ENCODE data around the gene METTL6. TPM values are rescaled to one million over a fixed set of nuclear protein-coding genes. Genes with fewer than 3 reads are reported as not detected.
"Not testable (repeated sequence)": the region's sequence is repeated elsewhere in the genome, so short reads cannot be mapped to it uniquely, and the experiment has no call there.

Gene METTL6
- total RNA-seq, 8 experiments from 2014 or later: 25.0 to 41.6 (median 25.5) TPM

GRCh38 chr3:15388335-15388734, 39.0 kb downstream of the METTL6 start:
- not testable (repeated sequence) for H3K27ac ChIP-seq; H3K4me3 ChIP-seq; ATAC-seq (replicated peaks in 6 of 8); H3K4me1 ChIP-seq (replicated peaks in 1 of 2)
- in situ Hi-C loops (cut with MboI; ENCODE audit: low pct_unique_long_range_greater_than_20kb in 2 of 9, low sequenced_read_pairs in 9 of 9, unreplicated experiment in 9 of 9): loop anchor here in 4 of 9 experiments (10.0 to 25.0 kb wide), 2 partner anchors 124 to 126 kb away; no protein-coding TSS in a partner anchor
- WGBS, 10 experiments: 89 to 100% (median 96%) methylated on average over 1 to 3 of the region's 3 CpGs; no CpG with 5 or more reads in 4 of the 10 experiments

DNA sequence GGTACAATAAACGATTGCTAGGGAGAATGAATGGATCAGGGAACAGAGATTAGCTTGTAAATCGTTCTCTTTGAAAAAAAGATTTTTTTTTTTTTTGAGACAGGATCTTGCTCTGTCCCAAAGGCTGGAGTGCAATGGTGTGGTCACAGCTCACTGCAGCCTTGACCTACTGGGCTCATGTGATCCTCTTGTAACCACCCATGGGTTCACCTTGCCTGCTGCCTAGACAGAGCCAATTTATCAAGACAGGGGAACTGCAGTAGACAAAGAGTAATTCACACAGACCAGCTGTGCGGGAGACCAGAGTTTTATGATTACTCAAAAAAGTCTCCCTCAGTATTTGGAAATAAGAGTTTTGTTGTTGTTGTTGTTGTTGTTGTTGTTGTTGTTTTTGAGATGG, 39.6 kb downstream of the METTL6 start:
- no peak for ATAC-seq (replicated peaks in 6 of 8)

DNA sequence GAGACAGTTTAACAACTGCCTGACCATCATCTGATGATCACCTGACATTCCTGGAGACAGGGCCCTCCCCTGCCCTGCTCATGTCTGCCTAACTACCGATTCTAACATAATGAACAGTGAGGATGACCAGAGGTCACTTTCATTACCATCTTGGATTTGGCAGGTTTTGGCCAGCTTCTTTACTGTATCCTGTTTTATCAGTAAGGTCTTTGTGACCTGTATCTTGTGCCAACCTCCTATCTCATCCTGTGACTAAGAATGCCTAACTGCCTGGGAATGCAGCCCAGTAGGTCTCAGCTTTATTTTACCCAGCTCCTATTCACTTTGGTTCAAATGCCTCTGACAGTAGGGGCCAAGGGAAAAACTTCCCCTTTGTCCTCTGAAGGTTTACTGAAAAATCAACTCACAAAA, 40.2 kb downstream of the METTL6 start:
- Histone ChIP-seq H3K4me1 (replicated peaks in 1 of 2) (no peaks in the 10 kb centered on the region), H3K4me3 (no peak overlapping the region), H3K27ac (no peak overlapping the region)
- in situ Hi-C loops (cut with MboI; ENCODE audit: low pct_unique_long_range_greater_than_20kb in 2 of 9, low sequenced_read_pairs in 9 of 9, unreplicated experiment in 9 of 9): loop anchor here in 4 of 9 experiments (10.0 to 25.0 kb wide), 2 partner anchors 122 to 125 kb away; no protein-coding TSS in a partner anchor
- ATAC-seq (replicated peaks in 6 of 8): no peak
- WGBS, 10 experiments: 60 to 100% (median 87%) methylated on average over 1 of the region's 1 CpG; no CpG with 5 or more reads in 6 of the 10 experiments

More for the DNA sequence above, 39.6 kb downstream of the METTL6 start:
- Histone ChIP-seq H3K27ac (no peak overlapping the region), H3K4me1 (replicated peaks in 1 of 2) (no peaks in the 10 kb centered on the region), H3K4me3 (no peak overlapping the region)
- 8 to 100% (median 86%) methylated on average over 1 to 3 of the region's 3 CpGs; no CpG with 5 or more reads in 1 of the 10 experiments for WGBS, 10 experiments
- in situ Hi-C loops (cut with MboI; ENCODE audit: low pct_unique_long_range_greater_than_20kb in 2 of 9, low sequenced_read_pairs in 9 of 9, unreplicated experiment in 9 of 9): loop anchor here in 4 of 9 experiments (10.0 to 25.0 kb wide), 2 partner anchors 123 to 125 kb away; no protein-coding TSS in a partner anchor

DNA sequence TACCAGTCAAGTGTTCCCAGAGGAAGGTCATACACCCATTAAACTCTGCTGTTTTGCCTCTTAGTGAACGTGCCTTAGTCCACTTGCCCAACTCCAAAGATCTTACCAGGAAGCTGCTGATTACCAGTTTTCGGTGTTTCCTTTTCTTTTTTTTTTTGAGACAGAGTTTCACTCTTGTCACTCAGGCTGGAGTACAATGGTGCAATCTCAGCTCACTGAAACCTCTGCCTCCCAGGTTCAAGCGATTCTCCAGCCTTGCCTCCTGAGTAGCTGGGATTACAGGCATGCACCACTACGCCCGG, 40.7 kb downstream of the METTL6 start:
- not testable (repeated sequence) for ATAC-seq (replicated peaks in 6 of 8)
- WGBS, 10 experiments: 10 to 100% (median 88%) methylated on average over 1 to 3 of the region's 5 CpGs; no CpG with 5 or more reads in 3 of the 10 experiments
- in situ Hi-C loops (cut with MboI; ENCODE audit: low pct_unique_long_range_greater_than_20kb in 2 of 9, low sequenced_read_pairs in 9 of 9, unreplicated experiment in 9 of 9): loop anchor here in 4 of 9 experiments (10.0 to 25.0 kb wide), 2 partner anchors 122 to 124 kb away; no protein-coding TSS in a partner anchor

DNA sequence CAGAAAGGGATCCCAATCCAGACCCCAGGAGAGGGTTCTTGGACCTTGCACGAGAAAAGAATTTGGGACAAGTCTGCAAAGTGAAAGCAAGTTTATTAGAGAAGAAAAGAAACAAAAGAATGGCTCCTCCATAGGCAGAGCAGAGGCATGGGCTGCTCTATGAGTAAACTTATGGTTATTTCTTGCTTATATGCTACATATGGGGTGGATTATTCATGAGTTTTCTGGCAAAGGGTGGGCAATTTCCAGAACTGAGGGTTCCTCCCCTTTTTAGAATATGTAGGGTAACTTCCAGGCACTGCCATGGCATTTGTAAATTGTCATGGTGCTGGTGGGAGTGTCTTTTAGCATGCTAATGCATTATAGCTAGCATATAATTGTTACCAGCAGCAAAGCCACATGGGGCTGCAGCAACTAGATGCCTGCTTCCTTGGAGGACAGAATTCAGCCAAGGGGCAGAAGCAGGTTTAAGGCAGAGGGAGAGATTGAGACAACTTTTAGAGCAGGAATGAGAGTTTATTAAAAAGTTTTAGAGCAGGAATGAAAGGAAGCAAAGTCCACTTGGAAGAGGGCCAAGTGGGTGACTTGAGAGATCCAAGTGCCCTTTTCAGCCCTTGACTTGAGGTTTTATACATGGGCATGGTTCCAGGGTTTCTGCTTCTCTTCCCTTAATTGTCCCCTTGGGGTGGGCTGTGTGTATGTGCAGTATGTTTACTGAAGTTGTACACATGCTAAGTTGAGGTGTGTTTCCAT, 41.3 kb downstream of the METTL6 start:
- in situ Hi-C loops (cut with MboI; ENCODE audit: low pct_unique_long_range_greater_than_20kb in 2 of 9, low sequenced_read_pairs in 9 of 9, unreplicated experiment in 9 of 9): loop anchor here in 4 of 9 experiments (10.0 to 25.0 kb wide), 2 partner anchors 121 to 124 kb away; no protein-coding TSS in a partner anchor
- Histone ChIP-seq H3K27ac (no peak overlapping the region), H3K4me3 (no peak overlapping the region), H3K4me1 (replicated peaks in 1 of 2) (no peaks in the 10 kb centered on the region)
- 0 to 100% (median 84%) methylated on average over 1 of the region's 1 CpG; no CpG with 5 or more reads in 2 of the 10 experiments for WGBS, 10 experiments
- peak in 3 of 8 experiments; percentile 82 to 94 (median 83) for ATAC-seq (replicated peaks in 6 of 8)

More for the DNA sequence above, 40.7 kb downstream of the METTL6 start:
- not testable (repeated sequence) for H3K27ac ChIP-seq; H3K4me3 ChIP-seq; H3K4me1 ChIP-seq (replicated peaks in 1 of 2)

DNA sequence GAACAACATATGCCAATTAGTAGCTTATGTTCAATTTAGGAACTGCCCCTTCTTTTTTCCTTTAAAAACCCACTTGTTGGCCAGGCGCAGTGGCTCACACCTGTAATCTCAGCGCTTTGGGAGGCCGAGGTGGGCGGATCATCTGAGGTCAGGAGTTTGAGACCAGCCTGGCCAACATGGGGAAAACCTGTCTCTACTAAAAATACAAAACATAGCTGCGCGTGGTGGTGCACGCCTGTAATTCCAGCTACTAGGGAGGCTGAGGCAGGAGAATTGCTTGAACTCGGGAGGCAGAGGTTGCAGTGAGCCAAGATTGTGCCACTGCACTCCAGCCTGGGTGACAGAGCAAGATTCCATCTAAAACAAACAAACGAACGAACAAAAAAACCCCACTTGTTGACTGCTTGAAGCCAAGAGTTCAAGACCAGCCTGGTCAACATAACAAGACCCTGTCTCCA, 42.1 kb downstream of the METTL6 start:
- not testable (repeated sequence) for H3K27ac ChIP-seq; H3K4me3 ChIP-seq; ATAC-seq (replicated peaks in 6 of 8); H3K4me1 ChIP-seq (replicated peaks in 1 of 2)
- WGBS, 10 experiments: 80 to 100% (median 100%) methylated on average over 1 to 10 of the region's 10 CpGs; no CpG with 5 or more reads in 3 of the 10 experiments
- in situ Hi-C loops (cut with MboI; ENCODE audit: low pct_unique_long_range_greater_than_20kb in 2 of 9, low sequenced_read_pairs in 9 of 9, unreplicated experiment in 9 of 9): loop anchor here in 4 of 9 experiments (10.0 to 25.0 kb wide), 2 partner anchors 120 to 123 kb away; no protein-coding TSS in a partner anchor

- 50 to 100% (median 83%) methylated on average over 1 to 4 of the region's 4 CpGs; no CpG with 5 or more reads in 2 of the 10 experiments for WGBS, 10 experiments
- Histone ChIP-seq H3K4me3 (no peak overlapping the region), H3K4me1 (replicated peaks in 1 of 2) (no peaks in the 10 kb centered on the region), H3K27ac (no peak overlapping the region)
- in situ Hi-C loops (cut with MboI; ENCODE audit: low pct_unique_long_range_greater_than_20kb in 2 of 9, low sequenced_read_pairs in 9 of 9, unreplicated experiment in 9 of 9): loop anchor here in 4 of 9 experiments (10.0 to 25.0 kb wide), 2 partner anchors 120 to 122 kb away; no protein-coding TSS in a partner anchor
- ATAC-seq (replicated peaks in 6 of 8): peak in 2 of 8 experiments; percentile 4
These were observed 42.7 kb downstream of the METTL6 start for GRCh38 chr3:15384510-15385237.

DNA sequence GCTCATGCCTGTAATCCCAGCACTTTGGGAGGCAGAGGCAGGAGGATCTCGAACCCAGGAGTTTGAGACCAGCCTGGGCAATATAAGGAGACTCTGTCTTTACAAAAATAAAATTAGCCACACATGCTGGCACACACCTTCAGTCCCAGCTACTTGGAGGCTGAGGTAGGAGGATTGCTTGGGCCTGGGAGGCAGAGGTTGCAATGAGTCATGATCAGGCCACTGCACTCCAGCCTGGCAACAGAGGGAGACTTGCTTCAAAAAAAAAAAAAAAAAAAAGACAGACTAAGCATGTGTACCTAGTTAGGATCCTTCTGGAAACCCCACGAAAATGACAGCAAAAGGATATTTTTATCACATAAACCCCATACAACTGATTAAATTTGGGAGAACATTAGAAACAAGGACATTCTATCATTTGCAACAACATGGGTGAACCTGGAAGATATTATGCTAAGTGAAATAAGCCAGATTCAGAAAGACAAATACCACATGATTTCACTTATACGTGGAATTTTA, 44.9 kb downstream of the METTL6 start:
- Histone ChIP-seq H3K4me1 (replicated peaks in 1 of 2) (no peaks in the 10 kb centered on the region), H3K27ac (no peak overlapping the region), H3K4me3 (no peak overlapping the region)
- no peak for ATAC-seq (replicated peaks in 6 of 8)
- 20 to 94% (median 60%) methylated on average over 1 to 3 of the region's 3 CpGs; no CpG with 5 or more reads in 1 of the 10 experiments for WGBS, 10 experiments
- in situ Hi-C loops (cut with MboI; ENCODE audit: low pct_unique_long_range_greater_than_20kb in 2 of 9, low sequenced_read_pairs in 9 of 9, unreplicated experiment in 9 of 9): loop anchor here in 4 of 9 experiments (10.0 to 25.0 kb wide), 2 partner anchors 118 to 120 kb away; no protein-coding TSS in a partner anchor

DNA sequence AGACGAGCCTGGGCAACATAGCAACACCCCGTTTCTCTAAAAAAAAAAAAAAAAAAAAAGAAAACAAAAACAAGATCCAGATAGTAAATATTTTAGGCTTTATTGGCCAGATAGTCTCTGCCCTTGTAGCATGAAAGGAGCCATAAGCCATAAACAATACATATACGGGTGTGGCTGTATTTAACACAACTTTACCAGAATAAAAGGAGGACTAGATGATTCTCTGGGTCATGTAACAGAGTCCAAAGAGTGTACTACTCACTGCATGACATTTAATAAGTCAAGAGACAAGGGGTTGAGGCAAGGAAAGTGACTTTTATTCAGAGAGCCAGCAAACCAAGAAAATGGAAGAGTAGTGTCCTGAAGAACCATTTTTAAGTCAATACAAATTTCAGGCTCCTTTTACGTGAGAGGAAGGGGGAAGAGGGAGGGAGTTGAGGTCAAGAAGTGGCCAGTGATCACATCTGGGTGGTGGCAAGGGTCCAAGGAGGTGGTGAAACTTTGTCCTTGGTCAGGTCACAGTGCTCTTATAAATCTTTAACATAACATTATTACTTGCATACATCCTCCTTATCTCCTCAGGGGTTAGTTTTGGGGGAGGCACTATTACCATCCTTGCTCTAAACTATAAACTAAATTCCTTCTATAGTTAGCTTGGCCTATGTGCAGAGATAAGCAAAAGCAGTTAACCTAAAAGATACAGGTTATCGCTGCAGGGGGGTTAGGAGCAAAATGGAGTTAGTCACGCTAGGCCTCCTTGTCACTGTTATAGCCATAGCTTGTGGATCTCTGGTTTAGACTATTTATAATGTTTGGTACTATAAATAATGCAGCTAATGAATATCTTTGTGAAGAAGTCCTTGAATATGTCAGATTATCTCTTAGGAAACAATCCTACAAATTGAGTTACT, 46.1 kb downstream of the METTL6 start:
- 33 to 95% (median 73%) methylated on average over 3 to 6 of the region's 6 CpGs; no CpG with 5 or more reads in 1 of the 10 experiments for WGBS, 10 experiments
- Histone ChIP-seq H3K27ac (no peak overlapping the region), H3K4me3 (no peak overlapping the region), H3K4me1 (replicated peaks in 1 of 2) (no peaks in the 10 kb centered on the region)
- peak in 1 of 8 experiments; percentile 11 for ATAC-seq (replicated peaks in 6 of 8)
- in situ Hi-C loops (cut with MboI; ENCODE audit: low pct_unique_long_range_greater_than_20kb in 2 of 9, low sequenced_read_pairs in 9 of 9, unreplicated experiment in 9 of 9): loop anchor here in 4 of 9 experiments (10.0 to 25.0 kb wide), 2 partner anchors 116 to 119 kb away; no protein-coding TSS in a partner anchor

DNA sequence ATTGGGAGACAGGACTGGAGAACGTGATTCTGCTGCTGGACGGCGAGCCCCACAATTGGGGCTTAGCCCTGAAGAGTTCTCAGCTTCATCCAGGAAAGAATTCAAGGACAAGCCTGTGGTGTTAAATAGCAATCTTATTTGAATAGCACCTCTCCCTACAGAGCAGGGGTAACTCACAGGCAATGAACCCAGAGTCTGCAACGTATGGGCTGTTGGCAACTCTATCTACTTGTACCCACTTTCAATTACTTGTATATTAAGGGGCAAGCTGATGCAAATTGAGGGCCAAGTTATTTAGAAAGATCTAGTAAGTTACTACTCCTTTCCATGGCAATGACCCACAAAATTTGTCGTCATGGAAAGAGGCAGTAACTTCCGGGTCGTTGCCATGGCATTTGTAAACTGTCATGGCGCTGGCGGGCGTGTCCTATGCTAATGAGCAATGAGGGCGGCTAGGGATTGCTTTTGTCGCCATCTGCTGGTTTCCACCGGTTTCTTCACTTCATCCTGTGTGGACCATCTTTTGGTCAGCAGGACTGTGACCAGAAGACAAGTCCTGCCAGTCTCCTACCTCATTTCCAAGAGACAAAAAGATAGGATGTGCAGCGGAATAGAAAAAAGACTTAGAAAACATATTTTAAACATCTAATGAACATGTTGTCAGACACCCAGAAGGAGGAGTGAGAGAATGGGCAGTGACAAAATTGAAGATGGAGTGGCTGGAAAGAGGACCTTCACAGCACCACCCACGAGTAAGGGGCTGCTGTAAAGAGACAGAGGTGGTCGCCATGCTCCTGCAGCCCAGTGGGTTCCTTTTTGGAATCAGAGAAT, 49.2 kb downstream of the METTL6 start:
- Histone ChIP-seq H3K27ac (no peak overlapping the region), H3K4me1 (replicated peaks in 1 of 2) (no peaks in the 10 kb centered on the region), H3K4me3 (no peak overlapping the region)
- peak; percentile 88 to 100 (median 96) for ATAC-seq (replicated peaks in 6 of 8)
- WGBS, 10 experiments: 0 to 81% (median 9%) methylated on average over 1 to 15 of the region's 16 CpGs; no CpG with 5 or more reads in 1 of the 10 experiments
- in situ Hi-C loops (cut with MboI; ENCODE audit: low pct_unique_long_range_greater_than_20kb in 2 of 9, low sequenced_read_pairs in 9 of 9, unreplicated experiment in 9 of 9): loop anchor here in 2 of 9 experiments (25.0 kb wide), 1 partner anchor 116 kb away; no protein-coding TSS in a partner anchor

- in situ Hi-C loops (cut with MboI; ENCODE audit: low pct_unique_long_range_greater_than_20kb in 2 of 9, low sequenced_read_pairs in 9 of 9, unreplicated experiment in 9 of 9): loop anchor here in 2 of 9 experiments (25.0 kb wide), 1 partner anchor 113 kb away; no protein-coding TSS in a partner anchor
- Histone ChIP-seq H3K27ac (no peak overlapping the region), H3K4me3 (no peak overlapping the region), H3K4me1 (replicated peaks in 1 of 2) (no peaks in the 10 kb centered on the region)
- 86 to 100% (median 95%) methylated on average over 1 to 13 of the region's 22 CpGs; no CpG with 5 or more reads in 1 of the 10 experiments for WGBS, 10 experiments
- ATAC-seq (replicated peaks in 6 of 8): no peak
These were observed 51.8 kb downstream of the METTL6 start for GRCh38 chr3:15375461-15376000.
